Mesothelial cell of epicardium (in vitro differentiated cells): ENCODE results near the gene CACNA1H. TPM values are rescaled to one million over a fixed set of nuclear protein-coding genes. Genes with fewer than 3 reads are reported as not detected.

ENCODE experiments used
- DNase-seq, 2 experiments: peaks; one replicate each; pipeline ENCODE4 v3.0.0; 2021; ENCODE audit warnings: low spot score in 2 of 2; ENCODE audit not compliant: unreplicated experiment in 2 of 2
- H3K27ac Mint-ChIP-seq: 2 replicates; pipeline ENCODE4 v1.8.0; 2021; ENCODE audit warnings: mixed read lengths
- H3K27me3 Mint-ChIP-seq: 2 replicates; pipeline ENCODE4 v1.8.0; 2021; ENCODE audit warnings: low read depth, mixed read lengths
- H3K36me3 Mint-ChIP-seq: 2 replicates; pipeline ENCODE4 v1.8.0; 2021; ENCODE audit warnings: mixed read lengths
- H3K4me1 Mint-ChIP-seq: 2 replicates; pipeline ENCODE4 v1.8.0; 2021; ENCODE audit warnings: mixed read lengths
- H3K4me3 Mint-ChIP-seq: 2 replicates; pipeline ENCODE4 v1.8.0; 2021; ENCODE audit warnings: mild to moderate bottlenecking, moderate library complexity, mixed read lengths
- H3K9me3 Mint-ChIP-seq: 2 replicates; pipeline ENCODE4 v1.8.0; 2021; ENCODE audit warnings: mixed read lengths
- CTCF ChIP-seq: fragments of 200-600 bp; sonication (generic); IDR thresholded peaks from one replicate; pipeline ENCODE4 v1.5.0; 2021; ENCODE audit warnings: antibody characterized with exemption; ENCODE audit not compliant: unreplicated experiment
- total RNA-seq: library from RNA; stranded (reverse); gene quantifications from 3 replicates; pipeline ENCODE4 v1.2.1, GENCODE V29; 2021

CACNA1H gene
- total RNA-seq, 1 donor from 2014 or later = 41.8 TPM

GRCh38 chr16:1192384-1193073 is 39.6 kb downstream of the CACNA1H start:
- TF ChIP-seq CTCF = no peak
- Mint-ChIP-seq H3K27me3 (peaks cover 4% of the 10 kb centered on the region), H3K36me3 (no peaks in the 10 kb centered on the region), H3K27ac (no peak overlapping the region), H3K9me3 (no peaks in the 10 kb centered on the region), H3K4me1 (no peaks in the 10 kb centered on the region), H3K4me3 (no peak overlapping the region)
- no peak for DNase-seq

- no peak for DNase-seq
- no peak for TF ChIP-seq CTCF
- no peaks in the 10 kb centered on the region for H3K36me3 Mint-ChIP-seq
- no peak overlapping the region for H3K4me3 Mint-ChIP-seq
- H3K27ac Mint-ChIP-seq = no peak overlapping the region
- H3K4me1 Mint-ChIP-seq = no peaks in the 10 kb centered on the region
- H3K9me3 Mint-ChIP-seq = no peaks in the 10 kb centered on the region
- peaks cover 4% of the 10 kb centered on the region for H3K27me3 Mint-ChIP-seq
These were observed 40.4 kb downstream of the CACNA1H start for GRCh38 chr16:1193143-1193824.

GRCh38 chr16:1193825-1194581 is 41.1 kb downstream of the CACNA1H start:
- no peak overlapping the region for H3K4me3 Mint-ChIP-seq
- H3K27me3 Mint-ChIP-seq = peaks cover 1% of the 10 kb centered on the region
- H3K4me1 Mint-ChIP-seq = no peaks in the 10 kb centered on the region
- no peaks in the 10 kb centered on the region for H3K9me3 Mint-ChIP-seq
- no peak for TF ChIP-seq CTCF
- no peak for DNase-seq
- H3K36me3 Mint-ChIP-seq = no peaks in the 10 kb centered on the region
- no peak overlapping the region for H3K27ac Mint-ChIP-seq

- no peak overlapping the region for H3K4me3 Mint-ChIP-seq
- no peaks in the 10 kb centered on the region for H3K36me3 Mint-ChIP-seq
- DNase-seq = peak in 1 of 2 experiments; percentile 69
- no peaks in the 10 kb centered on the region for H3K4me1 Mint-ChIP-seq
- no peaks in the 10 kb centered on the region for H3K9me3 Mint-ChIP-seq
- no peak overlapping the region for H3K27ac Mint-ChIP-seq
- TF ChIP-seq CTCF = peak; percentile 84
- no peaks in the 10 kb centered on the region for H3K27me3 Mint-ChIP-seq
These were observed 41.9 kb downstream of the CACNA1H start for GRCh38 chr16:1194665-1195392.

- DNase-seq = no peak
- no peaks in the 10 kb centered on the region for H3K27me3 Mint-ChIP-seq
- no peak overlapping the region for H3K27ac Mint-ChIP-seq
- H3K4me1 Mint-ChIP-seq = no peaks in the 10 kb centered on the region
- TF ChIP-seq CTCF = no peak
- no peaks in the 10 kb centered on the region for H3K9me3 Mint-ChIP-seq
- H3K36me3 Mint-ChIP-seq = no peaks in the 10 kb centered on the region
- no peak overlapping the region for H3K4me3 Mint-ChIP-seq
These were observed 42.4 kb downstream of the CACNA1H start for GRCh38 chr16:1195393-1195666.
